GDM1 (cell line): ENCODE measurements around the gene SHLD2.
A peak's percentile ranks its signal among the peaks of the same experiment; 100 is the strongest.
"Not testable (repeated sequence)": the region's sequence is repeated elsewhere in the genome, so short reads cannot be mapped to it uniquely, and the experiment has no call there.

Source experiments
- DNase-seq: peaks from one replicate; lab custom pipeline; 2025; lab: John Stamatoyannopoulos, UW

The SHLD2 gene

DNA sequence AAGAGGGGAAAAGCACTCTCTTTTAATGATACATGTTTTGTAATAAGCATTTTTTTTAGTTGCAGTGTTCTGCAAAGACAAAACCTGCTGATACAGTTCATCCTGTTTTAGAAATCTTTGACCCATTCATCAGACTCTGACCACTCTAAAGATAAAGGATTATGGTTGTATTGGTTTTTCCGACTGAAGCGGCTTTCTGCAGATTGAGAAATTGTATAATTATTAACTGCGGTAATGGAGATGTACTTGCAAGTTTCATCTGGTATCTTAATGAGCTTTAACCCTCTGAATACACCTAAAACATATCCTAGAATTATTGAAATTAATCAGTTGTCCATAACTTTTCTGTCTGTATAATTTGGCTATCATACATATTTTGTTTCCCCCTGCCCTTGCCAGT lies 50.6 kb downstream of the SHLD2 start:
- not testable (repeated sequence) for DNase-seq

DNA sequence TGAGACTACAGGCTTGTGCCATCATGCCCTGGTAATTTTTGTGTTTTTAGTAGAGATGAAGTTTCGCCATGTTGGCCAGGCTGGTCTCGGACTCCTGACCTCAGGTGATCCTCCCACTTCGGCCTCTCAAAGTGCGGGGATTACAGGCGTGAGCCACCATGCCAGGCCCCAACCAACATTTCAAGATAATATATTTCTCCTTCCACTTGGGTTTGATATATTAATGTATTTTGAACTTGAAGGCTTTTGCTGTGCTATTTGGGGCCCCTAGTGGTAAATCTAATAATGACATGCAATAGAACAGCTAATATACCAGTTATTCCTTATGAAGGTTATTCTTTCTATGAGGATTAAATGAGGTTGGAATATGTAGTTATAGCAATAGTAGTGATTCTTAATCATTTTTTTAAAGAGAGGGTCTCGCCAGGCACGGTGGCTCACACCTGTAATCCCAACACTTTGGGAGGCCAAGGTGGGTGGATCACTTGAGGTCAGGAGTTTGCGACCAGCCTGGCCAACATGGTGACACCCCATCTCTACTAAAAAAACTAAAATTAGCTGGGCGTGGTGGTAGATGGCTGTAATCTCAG lies 54.1 kb downstream of the SHLD2 start:
- DNase-seq, result not testable (repeated sequence)

DNA sequence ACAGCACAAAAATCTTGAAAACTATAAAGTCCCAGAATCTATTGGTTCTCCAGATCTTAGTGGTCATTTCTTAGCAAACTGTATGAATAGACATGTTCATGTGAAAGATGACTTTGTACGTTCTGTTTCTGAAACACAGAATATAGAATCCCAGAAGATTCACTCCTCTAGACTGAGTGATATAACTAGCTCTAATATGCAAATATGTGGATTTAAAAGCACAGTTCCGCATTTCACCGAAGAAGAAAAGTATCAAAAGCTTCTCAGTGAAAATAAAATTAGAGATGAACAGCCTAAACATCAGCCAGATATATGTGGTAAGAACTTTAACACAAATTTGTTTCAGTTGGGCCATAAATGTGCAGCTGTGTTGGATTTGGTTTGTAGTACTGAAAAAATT lies 56.5 kb downstream of the SHLD2 start:
- not testable (repeated sequence) for DNase-seq

GRCh38 chr10:87156841-87157240 lies 61.8 kb downstream of the SHLD2 start:
- DNase-seq, result not testable (repeated sequence)

GRCh38 chr10:87157821-87158220 lies 62.8 kb downstream of the SHLD2 start:
- DNase-seq, result not testable (repeated sequence)

DNA sequence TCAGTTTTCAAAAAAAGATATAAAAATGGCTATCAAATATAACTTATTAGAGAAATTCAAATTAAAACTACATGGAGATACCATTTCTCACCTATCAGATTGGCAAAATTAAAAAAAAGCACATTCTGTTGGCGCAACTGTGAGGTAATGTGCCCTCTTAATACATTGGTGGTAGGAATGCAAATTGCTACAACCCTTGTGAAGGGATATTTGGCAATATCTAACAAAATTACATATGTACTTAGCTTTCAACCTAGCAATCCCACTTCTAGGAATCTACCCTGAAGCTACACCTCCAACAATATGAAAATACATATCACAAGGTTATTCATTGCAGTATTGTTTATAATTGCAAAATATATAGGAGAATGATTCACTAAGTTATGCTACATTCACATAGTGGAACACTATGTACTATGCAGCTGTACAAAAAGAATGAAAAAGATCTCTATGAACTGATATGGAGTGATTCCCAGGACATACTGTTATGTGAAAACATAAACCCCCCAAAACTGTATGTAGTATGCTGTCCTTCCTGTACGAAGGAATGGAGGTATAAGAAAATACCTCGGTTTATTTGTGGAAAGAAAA lies 67.8 kb downstream of the SHLD2 start:
- not testable (repeated sequence) for DNase-seq

- DNase-seq, result not testable (repeated sequence)
Observed at GRCh38 chr10:87163414-87163813, 68.4 kb downstream of the SHLD2 start.

DNA sequence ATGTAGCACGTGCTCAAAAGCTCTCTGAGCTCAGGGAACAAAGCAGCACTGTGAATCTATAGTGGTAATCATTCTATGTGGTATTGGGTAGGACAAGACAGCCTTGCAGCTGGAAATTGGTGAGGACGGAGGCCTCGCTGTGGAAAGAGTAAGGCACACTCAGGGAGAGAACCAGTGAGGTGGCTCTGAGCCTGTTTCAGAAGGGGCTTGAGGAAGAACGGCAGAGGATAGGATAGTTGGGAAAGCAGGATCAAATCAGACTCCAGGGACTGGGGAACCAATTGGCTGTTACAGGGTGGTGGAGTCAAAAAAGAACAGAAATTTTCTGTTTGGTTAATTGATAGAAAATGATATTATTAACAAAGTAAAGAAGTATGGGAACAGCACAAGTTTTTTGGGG lies 74.9 kb downstream of the SHLD2 start:
- not testable (repeated sequence) for DNase-seq

- not testable (repeated sequence) for DNase-seq
Observed at GRCh38 chr10:87170705-87171104, 75.7 kb downstream of the SHLD2 start.

GRCh38 chr10:87171670-87172069 lies 76.7 kb downstream of the SHLD2 start:
- not testable (repeated sequence) for DNase-seq

DNA sequence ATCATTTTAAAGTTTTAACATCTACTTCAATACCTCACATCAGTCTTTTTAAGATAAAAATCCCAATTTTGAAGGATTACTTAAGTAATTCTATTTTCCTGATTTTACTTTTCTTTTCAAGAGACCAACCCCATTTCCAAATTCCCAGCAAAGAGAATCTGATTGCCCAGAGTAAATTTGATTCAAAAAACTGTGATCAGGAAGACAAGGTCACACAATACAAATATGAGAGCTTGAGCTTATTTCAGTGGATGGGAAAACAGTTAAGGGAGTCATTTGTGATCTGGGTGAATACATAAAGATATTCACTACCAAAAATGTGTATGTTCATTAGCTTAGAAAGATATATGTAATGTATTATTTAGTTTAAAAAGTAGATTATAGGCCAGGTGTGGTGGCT lies 77.2 kb downstream of the SHLD2 start:
- not testable (repeated sequence) for DNase-seq

GRCh38 chr10:87177587-87177986 lies 82.6 kb downstream of the SHLD2 start:
- not testable (repeated sequence) for DNase-seq

DNA sequence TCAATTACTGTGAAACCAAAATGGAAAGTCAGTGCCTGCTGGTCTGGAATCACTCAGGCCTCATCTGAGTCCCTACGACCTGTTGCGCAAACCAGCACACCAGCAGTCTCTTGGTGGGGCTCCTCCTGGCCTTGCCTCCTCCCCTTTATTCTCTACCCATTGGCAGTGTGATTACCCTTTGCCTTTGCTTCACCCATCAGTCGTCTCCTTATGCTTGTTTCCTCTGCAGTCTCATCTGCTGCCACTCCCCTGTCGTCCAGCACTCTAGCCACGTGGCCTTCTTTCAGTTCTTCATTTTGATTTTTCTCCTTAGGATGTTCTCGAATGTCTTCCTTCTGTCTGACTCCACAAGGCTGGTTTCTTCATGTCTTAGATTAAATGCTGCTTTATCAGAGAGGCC lies 89.4 kb downstream of the SHLD2 start:
- DNase-seq, result not testable (repeated sequence)

- DNase-seq, result not testable (repeated sequence)
Observed at GRCh38 chr10:87186016-87186415, 91.0 kb downstream of the SHLD2 start.

DNA sequence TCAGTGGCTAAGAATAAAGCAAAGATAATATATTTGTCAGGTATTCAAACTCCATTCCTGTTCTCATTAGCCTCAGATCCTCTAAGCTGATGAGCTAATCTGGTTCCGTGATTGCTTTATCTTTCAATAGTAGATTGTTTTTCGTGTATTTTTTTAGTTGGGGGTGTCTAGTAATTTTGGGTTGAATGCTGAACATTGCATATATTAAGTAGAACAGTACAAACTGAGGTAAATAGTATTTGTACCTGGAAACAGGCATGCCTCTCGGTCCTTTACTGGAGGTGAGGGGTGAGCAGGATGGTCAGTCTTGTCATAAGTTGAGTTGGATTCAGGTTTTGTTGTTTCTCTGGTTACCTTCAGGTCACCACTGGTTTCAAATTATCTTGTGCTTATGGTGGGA lies 92.6 kb downstream of the SHLD2 start:
- DNase-seq, result not testable (repeated sequence)

- DNase-seq, result not testable (repeated sequence)
Observed at GRCh38 chr10:87191841-87192240, 96.8 kb downstream of the SHLD2 start.

DNA sequence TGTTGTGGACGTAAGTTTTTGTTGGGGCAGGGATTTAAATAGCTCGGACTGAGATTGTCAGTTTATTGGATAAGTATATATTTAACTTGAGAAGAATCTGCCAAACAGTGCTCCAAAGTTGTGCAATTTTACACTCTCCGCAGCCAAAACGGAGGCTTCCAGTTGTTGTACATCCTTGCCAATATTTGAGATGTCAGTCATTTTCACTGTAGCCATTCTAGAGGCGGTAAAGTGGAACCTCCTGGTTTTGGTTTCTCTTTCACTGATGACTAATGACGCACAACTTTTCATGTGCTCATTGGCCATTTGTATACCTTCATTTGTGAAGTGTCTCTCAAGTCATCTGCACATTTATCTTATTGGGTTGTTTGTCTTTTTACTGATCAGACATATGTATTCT lies 105.9 kb downstream of the SHLD2 start:
- DNase-seq, result peak; percentile 6

DNA sequence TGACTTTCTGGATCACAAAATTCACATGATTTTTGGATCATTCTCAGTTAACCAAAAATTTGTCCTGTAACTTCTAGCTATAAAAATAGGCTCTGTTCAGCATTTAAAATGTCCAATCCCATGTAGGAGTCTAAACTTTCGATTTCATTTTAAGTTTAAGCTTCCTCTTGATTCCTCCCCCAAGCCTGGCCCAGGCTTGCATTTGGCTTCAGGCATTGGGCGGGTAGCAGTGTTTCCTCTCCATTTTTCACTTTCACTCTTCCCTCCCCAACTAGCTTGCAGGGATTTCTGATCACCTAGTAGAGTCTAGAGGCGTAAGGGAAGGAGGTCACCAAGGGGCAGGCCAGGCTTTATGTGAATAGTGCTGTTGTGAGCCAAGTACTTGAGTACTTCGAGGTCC lies 109.8 kb downstream of the SHLD2 start:
- DNase-seq, result not testable (repeated sequence)

DNA sequence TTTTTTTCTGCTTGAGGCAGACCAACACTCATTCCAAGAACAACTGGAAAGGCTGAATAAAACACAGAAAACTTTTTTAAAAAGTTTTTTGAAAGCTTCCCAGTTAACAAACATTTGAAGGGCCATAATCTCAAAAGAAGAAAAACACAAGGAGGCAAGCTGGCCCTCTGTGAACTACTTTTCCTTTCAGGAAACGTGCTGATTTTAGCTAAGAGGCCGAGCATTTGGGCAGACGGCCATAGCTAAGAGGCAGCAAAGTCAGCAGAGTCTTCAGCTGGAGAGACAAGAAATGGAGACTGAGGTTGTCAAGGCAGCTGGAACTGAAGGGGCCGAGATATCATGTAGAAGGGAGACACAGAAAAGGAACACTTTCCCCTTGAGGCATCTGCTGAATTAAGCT lies 111.9 kb downstream of the SHLD2 start:
- DNase-seq, result not testable (repeated sequence)

DNA sequence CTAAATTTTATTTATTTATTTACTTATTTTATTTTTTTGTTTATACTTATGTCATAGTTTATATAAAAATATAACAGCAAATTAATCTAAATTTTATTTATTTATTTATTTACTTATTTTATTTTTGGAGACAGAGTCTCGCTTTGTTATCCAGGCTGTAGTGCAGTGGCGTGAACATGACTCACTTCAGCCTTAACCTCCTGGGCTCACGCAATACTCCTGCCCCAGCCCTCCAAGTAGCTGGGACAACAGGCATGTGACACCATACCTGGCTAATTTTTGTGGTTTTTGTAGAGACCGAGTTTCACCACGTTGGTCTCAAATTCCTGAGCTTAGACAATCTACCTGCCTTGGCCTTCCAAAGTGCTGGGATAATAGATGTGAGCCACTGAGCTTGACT lies 115.3 kb downstream of the SHLD2 start:
- not testable (repeated sequence) for DNase-seq

- not testable (repeated sequence) for DNase-seq
Observed at GRCh38 chr10:87211848-87212247, 116.8 kb downstream of the SHLD2 start.

DNA sequence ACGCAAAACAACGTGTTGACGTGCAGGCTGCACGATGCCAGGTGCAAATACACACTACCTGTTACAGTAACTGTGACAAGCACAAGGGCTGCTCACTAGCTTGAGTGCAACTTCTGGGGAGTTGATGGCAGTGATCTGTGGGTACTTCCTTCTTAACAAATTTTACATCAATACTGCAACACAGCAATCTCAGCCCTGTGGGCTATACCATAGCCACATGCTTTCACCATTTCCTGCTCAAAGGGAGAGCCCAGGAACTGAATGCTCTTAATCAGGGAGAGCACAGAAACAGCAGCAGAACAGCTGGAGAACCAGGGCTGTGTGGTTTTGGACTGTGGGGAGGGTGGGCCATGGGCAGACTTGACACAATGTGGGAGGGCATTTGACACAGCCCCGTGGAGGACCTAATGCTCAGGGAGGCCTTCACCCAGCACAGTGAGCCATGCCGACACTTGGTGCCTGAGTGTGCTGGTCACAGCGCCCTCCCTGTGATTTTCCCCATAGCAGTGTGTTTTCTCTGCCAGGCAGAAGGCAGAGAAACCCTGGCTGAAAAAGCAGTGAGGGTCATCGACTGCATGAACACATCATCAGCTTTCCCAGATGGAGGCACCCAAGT lies 118.3 kb downstream of the SHLD2 start:
- DNase-seq, result not testable (repeated sequence)

GRCh38 chr10:87213806-87214205 lies 118.8 kb downstream of the SHLD2 start:
- not testable (repeated sequence) for DNase-seq
